Kidney (tissue), 14 donors: ENCODE measurements around the gene XPO6. TPM values are rescaled to one million over a fixed set of nuclear protein-coding genes. Genes with fewer than 3 reads are reported as not detected.

Source experiments
- DNase-seq, 5 donors: peaks; one replicate each; pipeline ENCODE4 v3.0.0-alpha.2; 2013 to 2020
- FAIRE-seq: peaks from 2 replicates; lab custom pipeline; 2012; peaks lifted over from hg19 to GRCh38; lab: Jason Lieb, UNC
- H3K27ac ChIP-seq, 2 donors: one replicate each; pipeline ENCODE4 v1.7.0; 2013; ENCODE audit warnings: low read depth in 2 of 2, low read length in 2 of 2, inconsistent platforms in 1 of 2
- H3K27me3 ChIP-seq: one replicate; pipeline ENCODE4 v1.7.1; 2013; ENCODE audit warnings: low read length, inconsistent platforms; ENCODE audit not compliant: control insufficient read depth, insufficient read depth
- H3K36me3 ChIP-seq, 3 donors: one replicate each; pipeline versions ENCODE4 v1.7.0 to v1.7.1; 2013; ENCODE audit warnings: low read length in 3 of 3, control low read depth in 1 of 3, inconsistent platforms in 1 of 3; ENCODE audit not compliant: insufficient read depth in 3 of 3, control insufficient read depth in 2 of 3
- H3K4me1 ChIP-seq, 3 donors: one replicate each; pipeline versions ENCODE4 v1.7.0 to v1.7.1; 2013; ENCODE audit warnings: low read length in 3 of 3, inconsistent platforms in 1 of 3, low read depth in 1 of 3; ENCODE audit not compliant: control insufficient read depth in 2 of 3, insufficient read depth in 2 of 3
- H3K4me3 ChIP-seq, 3 donors: one replicate each; pipeline versions ENCODE4 v1.7.0 to v1.8.1; 2013; ENCODE audit warnings: low read length in 3 of 3, control low read depth in 1 of 3, inconsistent platforms in 1 of 3
- H3K9ac ChIP-seq, 3 donors: one replicate each; pipeline versions ENCODE4 v1.7.0 to v1.7.1; 2013; ENCODE audit warnings: low read length in 3 of 3, control low read depth in 1 of 3, inconsistent platforms in 1 of 3
- H3K9me3 ChIP-seq, 3 donors: one replicate each; pipeline versions ENCODE4 v1.7.0 to v1.7.1; 2013; ENCODE audit warnings: low read length in 3 of 3, control low read depth in 1 of 3, inconsistent platforms in 1 of 3; ENCODE audit not compliant: control insufficient read depth in 2 of 3, insufficient read depth in 1 of 3
- CTCF ChIP-seq: IDR thresholded peaks from 3 replicates; pipeline ENCODE4 v1.5.1; 2012; ENCODE audit warnings: mild to moderate bottlenecking, moderate library complexity, borderline replicate concordance; ENCODE audit not compliant: insufficient read depth; ENCODE audit errors: extremely low read depth
- intact Hi-C: fragments of 100-400 bp; cut with DNase I; formaldehyde crosslinking; loops from one replicate; pipeline ENCODE4 v1.11.1; 2022
- polyA plus RNA-seq: library from polyadenylated mRNA; stranded (reverse); fragments of 350-450 nt; fragmentation: Illumina TruSeq; extraction: RNeasy Lipid Tissue Mini Kit (QIAGEN cat#74804); gene quantifications from one replicate; pipeline ENCODE4 v1.2.3, GENCODE V29; 2014; ENCODE audit warnings: low read depth, low replicate concordance; ENCODE audit not compliant: insufficient read depth
- total RNA-seq: library from RNA; stranded (reverse); fragmentation: NEBNext Ultra II Directional; extraction: Animal tissue kit (Norgen Biotek cat#: 25700); gene quantifications from one replicate; pipeline ENCODE4 v1.2.1, GENCODE V29; 2021
- donor health status: control.
- donor health status: control.
- donor health status: control.
- donor health status: control.
- donor health status: control.
- donor health status: DM: yes; HTN: yes; CAD: no.
- donor health status: Normal renal cell carcinoma (clear cell type).

The XPO6 gene
- total and polyA plus RNA-seq, 2 donors from 2014 or later = 57.2 to 98.8 TPM

- no peaks in the 10 kb centered on the region for H3K27me3 ChIP-seq
- no peak overlapping the region for H3K27ac ChIP-seq
- intact Hi-C loops = no loop called here
- FAIRE-seq (no peak), DNase-seq (no peak)
- TF ChIP-seq CTCF = no peak
- no peak overlapping the region for H3K4me3 ChIP-seq
- no peak overlapping the region for H3K9ac ChIP-seq
- no peaks in the 10 kb centered on the region for H3K36me3 ChIP-seq
- no peaks in the 10 kb centered on the region for H3K9me3 ChIP-seq
- peaks cover 0 to 4% (median 0%) of the 10 kb centered on the region in 3 donors for H3K4me1 ChIP-seq
These were observed 15.9 kb downstream of the XPO6 start for GRCh38 chr16:28195859-28196258.

DNA sequence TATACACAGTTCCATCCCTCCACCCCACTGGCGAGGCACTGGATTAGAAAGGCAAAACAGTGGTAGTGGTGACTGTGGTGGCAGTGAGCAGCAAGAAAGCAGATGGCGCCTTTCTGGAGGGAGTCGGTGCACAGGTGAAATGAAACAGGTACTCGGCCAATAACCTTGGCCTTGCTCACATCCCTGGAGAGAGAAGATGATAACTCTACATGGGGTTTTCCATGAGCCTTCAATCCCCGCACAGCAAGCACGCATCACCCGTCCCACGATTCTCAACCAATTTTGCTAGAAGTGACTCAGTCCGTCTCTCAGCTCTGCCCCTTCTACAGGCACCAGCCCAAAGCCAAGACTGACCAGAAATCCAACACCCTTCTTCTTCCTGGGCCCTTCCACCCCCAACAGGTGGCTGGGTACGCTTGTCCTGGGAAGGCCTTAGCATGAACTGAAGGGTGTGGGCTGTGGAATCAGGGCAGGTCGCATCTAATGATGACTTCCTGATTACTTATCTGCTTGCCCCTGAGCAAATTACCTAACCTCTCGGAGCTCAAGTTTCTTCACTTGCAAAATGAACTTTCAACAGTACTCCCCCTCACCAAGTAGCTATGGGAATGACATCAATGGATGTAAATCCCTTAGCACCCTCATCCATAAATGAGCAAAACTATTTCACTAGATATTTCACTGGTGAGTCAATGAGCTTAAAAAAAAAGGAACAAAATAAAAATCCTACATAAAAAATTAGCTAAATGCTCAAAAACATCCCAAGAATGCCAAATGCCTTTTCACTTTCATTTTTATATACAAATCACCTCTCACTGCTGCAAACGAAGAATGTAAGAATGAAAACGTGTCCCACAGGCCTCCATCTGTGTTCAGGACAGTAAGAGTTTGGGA lies 18.0 kb downstream of the XPO6 start:
- no peak overlapping the region for H3K4me3 ChIP-seq
- H3K9me3 ChIP-seq = no peaks in the 10 kb centered on the region
- H3K27me3 ChIP-seq = no peaks in the 10 kb centered on the region
- H3K9ac ChIP-seq = no peak overlapping the region
- no peak for TF ChIP-seq CTCF
- H3K4me1 ChIP-seq = peaks cover 0 to 4% (median 0%) of the 10 kb centered on the region in 3 donors
- intact Hi-C loops = no loop called here
- no peaks in the 10 kb centered on the region for H3K36me3 ChIP-seq
- DNase-seq = peak in 3 of 5 donors; percentile 18 to 29 (median 22)
- FAIRE-seq = no peak
- H3K27ac ChIP-seq = peak overlapping the region in 1 of 2 donors; percentile 13

- TF ChIP-seq CTCF = no peak
- Histone ChIP-seq H3K4me1 (peaks cover 0 to 4% (median 0%) of the 10 kb centered on the region in 3 donors), H3K4me3 (no peak overlapping the region), H3K9ac (no peak overlapping the region), H3K36me3 (no peaks in the 10 kb centered on the region), H3K9me3 (no peaks in the 10 kb centered on the region), H3K27ac (peak overlapping the region in 1 of 2 donors; percentile 2), H3K27me3 (no peaks in the 10 kb centered on the region)
- FAIRE-seq (no peak), DNase-seq (no peak)
- intact Hi-C loops = no loop called here
These were observed 18.8 kb downstream of the XPO6 start for GRCh38 chr16:28192806-28193529.
